GM18526 (cell line): ENCODE results near the gene PLCB3.

Experiments
- POLR2A ChIP-seq: IDR thresholded peaks from 3 replicates; pipeline ENCODE4 v1.6.1; 2011; ENCODE audit not compliant: insufficient read length; ENCODE audit errors: extremely low read depth

Gene PLCB3

DNA sequence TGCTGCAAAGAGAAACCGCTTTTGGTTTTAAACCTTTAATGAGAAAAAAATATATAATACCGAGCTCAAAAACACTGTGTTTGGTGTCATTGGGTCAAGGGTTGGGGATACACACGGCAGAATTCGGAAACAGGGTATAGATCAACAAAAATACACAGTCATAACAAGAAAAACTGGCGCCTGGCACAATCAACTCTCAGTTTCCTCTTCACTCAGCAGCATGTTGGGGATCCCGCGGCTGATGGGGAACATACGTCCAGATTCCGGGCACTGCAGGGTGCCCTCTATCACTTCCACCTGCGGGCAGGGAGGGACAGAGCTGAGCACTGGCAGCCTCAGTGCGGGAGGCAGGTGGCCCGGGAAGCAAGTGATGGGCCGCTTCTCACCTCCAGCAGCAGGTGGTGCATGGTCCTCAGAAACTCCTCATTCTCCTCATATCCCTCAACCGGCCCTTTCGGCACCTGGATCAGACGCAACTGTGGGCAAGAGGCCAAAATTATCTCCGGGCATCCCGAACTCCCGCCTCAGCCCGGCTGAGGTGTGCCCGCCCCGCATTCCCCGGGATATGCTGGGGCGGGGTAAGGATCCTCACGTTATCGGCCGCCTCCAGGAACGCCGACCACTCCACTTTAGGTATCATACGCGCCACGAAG lies 65.5 kb downstream of the PLCB3 start:
- no peak for TF ChIP-seq POLR2A

DNA sequence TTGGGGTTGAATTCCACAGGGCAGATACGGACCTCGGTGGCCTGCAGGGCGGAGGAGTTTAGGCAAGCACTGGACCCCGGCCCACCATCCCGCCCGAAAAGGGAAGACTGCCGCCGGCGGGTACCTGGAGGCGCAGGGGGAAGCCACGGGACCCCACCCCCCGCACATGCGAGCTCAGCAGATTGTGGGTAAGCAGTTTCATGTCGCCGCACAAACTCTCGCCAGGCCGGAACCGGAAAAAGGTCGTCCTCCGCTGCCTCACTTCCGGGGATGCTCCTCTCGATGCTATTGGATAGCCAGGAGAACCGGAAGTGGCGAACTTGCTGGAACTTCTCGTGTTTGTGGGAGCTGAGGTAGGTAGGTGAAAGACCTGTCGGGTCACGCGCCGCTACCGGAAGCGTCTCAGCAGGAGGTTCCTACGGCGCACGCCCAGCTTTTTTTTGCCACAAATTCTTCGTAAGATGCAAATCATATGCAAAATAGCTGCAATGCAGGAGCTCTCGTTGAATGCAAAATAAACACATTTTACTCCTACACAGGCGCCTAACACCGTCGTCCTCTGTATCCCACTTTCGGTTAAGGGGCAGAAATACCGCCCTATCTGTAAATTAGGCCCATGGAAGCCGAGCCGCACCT lies 66.1 kb downstream of the PLCB3 start, which contains the start of gene TRMT112:
Gene TRMT112, minus strand, starts transcription at position 235 of the 636 bp plus-strand sequence. Its CDS starts 33 bp downstream, at position 202.
- peak; percentile 88 for TF ChIP-seq POLR2A

DNA sequence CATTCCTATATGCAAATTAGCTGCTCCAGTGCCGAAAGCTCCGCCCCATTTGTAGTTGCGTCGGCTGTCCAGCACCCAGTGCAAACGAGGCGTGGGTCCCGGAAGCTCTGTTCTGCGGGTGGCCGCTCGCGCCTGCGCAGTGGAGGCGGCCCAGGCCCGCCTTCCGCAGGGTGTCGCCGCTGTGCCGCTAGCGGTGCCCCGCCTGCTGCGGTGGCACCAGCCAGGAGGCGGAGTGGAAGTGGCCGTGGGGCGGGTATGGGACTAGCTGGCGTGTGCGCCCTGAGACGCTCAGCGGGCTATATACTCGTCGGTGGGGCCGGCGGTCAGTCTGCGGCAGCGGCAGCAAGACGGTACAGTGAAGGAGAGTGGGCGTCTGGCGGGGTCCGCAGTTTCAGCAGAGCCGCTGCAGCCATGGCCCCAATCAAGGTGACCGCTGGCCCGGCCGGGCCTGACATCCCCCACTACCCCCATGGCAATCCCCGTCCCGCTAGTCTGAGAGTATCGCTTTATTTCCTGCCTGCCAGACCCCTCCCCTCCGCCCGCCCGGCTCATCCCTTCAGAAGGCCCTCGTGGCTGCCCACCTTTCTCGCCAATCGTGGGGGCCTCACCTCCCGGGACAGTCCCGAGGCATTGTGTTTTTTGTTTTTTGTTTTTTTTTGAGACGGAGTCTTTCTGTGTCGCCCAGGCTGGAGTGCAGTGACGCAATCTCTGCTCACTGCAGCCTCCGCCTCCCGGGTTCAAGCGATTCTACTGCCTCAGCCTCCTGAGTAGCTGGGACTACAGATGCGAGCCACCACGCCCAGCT lies 66.8 kb downstream of the PLCB3 start, which contains the start of gene PRDX5:
Gene PRDX5, plus strand, starts transcription at position 161 of the 805 bp plus-strand sequence. Its CDS starts 95 bp downstream, at position 256.
- TF ChIP-seq POLR2A: peak; percentile 70
